Neural progenitor cell (in vitro differentiated cells): ENCODE measurements around the gene GP2.

Experiments used
- CTCF ChIP-seq: fragments of 200-600 bp; sonication (generic); IDR thresholded peaks from 2 replicates; pipeline ENCODE4 v1.5.1; 2017; ENCODE audit warnings: antibody characterized with exemption, mild to moderate bottlenecking
- EZH2 ChIP-seq: fragments of 200-600 bp; sonication (generic); IDR thresholded peaks from 2 replicates; pipeline ENCODE4 v1.6.1; 2017; ENCODE audit warnings: antibody characterized with exemption, mild to moderate bottlenecking, moderate library complexity

GRCh38 chr16:20280259-20280658 lies 47.1 kb downstream of the GP2 start:
- TF ChIP-seq CTCF (no peak), EZH2 (no peak)
